NCI-H2196 (cell line): ENCODE measurements around the gene GSG1L.
"Not testable (repeated sequence)": the region's sequence is repeated elsewhere in the genome, so short reads cannot be mapped to it uniquely, and the experiment has no call there.

Experiments
- DNase-seq: peaks from one replicate; lab custom pipeline; 2025; ENCODE audit not compliant: unreplicated experiment; lab: John Stamatoyannopoulos, UW

Gene GSG1L

DNA sequence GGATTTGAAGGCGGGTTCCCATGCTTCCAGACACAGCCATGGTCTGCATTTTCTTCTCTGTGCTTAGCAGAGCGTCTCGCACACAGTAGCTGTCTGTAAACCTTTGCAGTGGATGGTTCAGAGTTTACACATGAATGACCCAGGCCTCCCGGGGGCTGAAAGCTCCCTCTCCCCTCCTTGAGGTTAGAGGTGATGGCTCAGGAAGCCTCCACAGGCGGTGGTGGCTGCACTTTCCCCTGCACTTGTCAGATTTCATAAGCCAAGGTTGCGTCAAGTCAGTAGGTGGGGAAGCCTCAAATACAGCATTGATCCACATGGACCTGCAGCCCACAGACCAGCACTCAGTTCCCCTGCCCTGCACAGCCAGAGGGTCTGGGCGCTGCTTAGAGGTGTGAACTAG is 301.7 kb downstream of the GSG1L start:
- no peak for DNase-seq

DNA sequence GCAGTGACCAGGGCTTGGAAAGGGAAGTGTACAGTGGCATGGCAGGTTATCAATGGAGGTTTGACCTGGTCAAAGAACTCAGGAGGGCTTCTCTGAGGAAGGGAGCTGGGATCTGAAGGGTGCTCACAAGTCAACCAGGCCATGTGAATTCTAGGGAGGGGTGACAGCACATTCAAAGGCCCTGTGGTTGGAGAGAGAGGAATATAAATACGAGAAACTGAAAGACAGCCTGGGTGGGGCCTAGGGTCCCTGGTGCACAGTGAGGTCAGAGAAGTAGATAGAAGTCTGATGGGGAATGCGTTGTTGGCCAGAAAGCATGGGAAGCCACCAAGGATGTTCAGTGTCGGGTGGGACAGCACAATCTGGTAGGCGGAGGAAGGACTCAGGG is 302.7 kb downstream of the GSG1L start:
- DNase-seq, result no peak

DNA sequence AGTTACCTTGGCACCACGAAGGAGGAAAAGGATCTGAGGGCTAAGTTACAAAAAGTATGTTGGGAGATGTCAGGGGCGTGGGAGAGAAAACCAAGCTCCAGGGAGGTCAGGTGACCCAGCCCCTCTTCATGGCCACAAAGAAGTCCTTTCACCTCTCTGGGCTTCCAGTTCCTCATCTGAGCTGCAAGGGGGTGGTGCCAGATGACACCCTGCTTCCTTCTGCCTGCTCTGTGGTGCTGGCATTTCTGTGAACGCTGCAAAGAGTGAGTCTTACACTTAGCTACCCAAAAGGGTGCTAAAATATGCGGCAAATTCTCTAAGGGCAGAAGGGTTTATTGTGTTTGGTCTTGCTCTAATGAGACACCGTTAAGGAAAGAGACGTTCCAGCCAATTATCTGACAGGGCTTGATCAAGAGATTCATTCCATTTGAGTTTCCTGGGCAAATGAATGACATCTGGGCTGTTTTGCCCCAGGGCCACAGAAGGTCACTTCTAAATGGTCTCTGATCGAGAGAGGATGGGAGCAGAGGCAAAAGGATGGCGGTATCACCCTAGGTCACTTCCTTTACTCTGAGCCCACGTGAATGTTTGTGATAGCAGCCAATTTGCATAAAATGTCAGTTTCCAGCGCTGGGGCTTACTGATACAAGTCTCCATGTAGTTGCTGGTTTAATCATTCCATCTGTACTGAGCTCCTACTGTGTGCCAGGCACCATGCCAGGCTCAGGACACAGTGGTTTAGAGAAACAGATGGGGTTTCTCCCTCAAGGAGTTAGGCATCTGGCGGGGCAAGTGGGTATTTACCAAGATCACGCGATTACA is 303.3 kb downstream of the GSG1L start:
- DNase-seq, result no peak

DNA sequence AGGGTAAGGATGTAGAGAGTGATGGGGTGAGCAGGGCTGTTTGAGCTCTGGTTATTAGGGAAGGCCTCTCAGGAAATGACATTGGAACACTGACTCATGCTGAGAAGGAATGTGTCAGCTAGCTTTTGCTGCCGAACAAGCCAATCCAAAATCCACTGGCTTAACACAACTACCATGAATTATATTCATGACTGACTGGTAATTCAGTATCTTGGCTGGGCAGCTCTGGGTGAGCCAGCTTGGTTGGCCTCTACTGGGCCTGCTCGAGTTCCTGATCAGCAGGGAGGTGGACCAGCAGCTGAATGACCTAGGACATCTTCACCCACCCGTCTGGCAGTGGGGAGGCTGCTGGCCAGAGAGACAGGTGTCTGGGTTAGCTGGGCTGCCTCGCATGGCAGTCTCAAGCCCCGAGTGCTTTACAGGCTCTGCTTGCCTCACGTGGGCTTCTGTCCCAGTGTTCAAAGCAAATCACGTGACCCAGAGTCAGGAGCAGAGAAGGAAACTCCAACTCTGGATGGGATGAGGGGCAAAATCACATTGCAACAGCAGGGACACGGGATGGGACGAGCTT is 304.1 kb downstream of the GSG1L start:
- DNase-seq, result no peak

DNA sequence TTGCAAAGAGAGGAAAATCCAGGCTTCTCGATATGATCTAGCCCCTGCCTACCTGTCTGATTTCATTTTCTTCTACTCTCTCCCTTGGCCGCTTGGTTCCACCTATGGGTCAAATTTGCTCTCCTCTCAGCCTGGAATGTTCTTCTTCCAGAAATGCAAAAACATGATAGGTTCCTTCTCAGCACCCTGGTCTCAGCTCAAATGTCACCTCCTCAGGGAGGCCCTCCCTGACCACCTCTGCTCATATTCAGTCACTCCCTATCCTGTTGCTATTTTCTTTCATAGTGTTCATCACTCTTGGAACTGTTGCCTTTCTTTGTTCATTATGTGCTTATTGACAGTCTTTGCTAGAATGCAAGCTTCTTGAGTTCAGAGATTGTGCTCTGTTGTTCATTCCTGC is 305.0 kb downstream of the GSG1L start:
- DNase-seq, result no peak

DNA sequence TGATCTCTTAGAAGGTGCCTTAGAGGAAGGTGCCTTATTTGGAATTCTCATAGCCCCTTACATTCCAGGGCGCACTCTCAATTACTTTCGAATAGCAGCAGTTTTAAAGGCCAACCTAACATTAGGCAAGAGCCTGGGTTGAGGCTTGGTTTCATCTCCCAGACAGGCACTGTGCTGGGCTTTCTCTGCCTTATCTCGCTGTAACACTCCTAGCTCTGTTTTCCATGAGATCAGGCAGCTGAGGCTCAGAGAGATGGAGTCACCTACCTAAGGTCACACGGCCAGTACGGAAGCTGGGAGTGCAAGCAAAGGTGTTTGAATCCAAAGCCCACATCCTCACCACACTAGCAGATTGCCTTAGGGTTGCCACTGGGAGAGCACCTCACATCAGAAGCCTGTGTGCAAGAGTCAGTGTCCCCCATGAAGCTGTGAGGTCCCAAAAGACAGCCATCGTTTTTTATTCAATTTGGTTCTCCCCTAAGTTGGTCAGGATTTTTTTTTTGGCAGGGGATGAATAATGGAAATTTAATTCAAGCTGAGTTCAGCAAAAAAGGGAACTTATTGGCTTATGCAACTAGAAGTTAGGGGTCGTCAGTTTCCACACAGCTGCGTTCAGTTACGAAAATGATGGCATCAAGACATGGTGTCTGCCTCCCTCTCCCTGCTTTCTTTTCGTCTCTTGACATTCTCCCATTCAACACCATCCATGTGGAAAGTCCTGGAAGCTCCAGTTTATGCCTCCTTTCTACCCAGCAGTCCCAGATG is 307.1 kb downstream of the GSG1L start:
- DNase-seq, result no peak

DNA sequence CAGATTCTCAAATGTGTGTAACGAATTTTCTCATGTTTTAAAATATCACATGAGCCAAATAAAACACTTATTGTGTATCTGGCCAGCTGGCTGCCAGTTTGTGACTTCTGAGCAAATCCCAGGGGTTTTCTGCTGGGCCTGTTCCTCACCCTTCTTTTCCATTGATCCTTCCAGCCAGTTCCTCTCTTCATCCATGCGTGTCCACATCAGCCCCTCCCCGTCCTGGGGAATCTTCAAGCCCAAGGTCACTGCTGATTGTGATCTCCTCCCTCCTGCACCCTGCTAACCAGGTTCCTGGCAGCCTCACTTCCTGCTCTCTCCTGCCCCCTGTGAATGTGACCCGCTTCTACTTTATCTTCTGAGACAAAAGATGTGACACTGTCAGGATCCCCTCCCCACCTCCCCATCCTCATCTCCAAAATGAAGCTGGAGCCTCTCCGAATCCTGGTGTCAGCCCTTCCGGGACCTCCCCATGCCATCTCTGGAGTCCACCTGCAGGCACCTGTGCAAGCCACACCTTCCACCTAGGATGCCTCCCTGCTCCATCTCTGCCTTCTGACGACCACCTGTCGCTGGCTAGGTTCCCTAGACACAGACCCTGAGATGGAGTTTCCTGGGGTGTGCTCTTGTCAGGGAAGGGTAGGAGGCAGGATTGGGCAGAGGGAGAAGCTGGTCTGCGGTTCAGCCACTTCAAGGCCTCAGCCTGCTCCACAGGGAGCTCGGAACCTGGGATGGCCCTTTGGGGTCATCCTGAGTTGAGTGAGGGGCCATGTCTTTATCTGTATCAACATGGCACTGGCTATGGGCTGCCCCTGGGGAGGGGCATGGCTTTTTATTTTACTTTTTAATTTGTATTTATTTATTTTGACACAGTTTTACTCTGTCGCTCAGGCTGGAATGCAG is 308.5 kb downstream of the GSG1L start:
- no peak for DNase-seq

DNA sequence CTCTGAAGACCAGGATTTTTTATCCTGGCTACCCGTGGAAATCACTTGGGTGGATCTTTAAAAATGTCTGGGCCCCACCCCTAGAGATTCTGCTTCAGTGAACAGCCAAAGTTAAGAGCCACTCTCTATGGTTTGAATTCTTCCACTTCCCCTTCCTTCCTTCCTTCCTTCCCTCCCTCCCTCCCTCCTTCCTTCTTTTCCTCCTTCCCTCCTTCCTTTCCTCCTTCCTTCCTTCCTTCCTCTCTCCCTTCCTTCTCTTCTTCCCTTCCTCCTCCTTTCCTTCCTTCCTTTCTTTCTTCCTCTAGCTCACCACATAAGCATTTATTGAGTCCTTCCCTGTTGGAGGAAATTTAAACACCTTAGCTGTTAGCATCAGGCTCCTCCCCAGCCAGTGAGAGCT is 310.0 kb downstream of the GSG1L start:
- DNase-seq, result no peak

DNA sequence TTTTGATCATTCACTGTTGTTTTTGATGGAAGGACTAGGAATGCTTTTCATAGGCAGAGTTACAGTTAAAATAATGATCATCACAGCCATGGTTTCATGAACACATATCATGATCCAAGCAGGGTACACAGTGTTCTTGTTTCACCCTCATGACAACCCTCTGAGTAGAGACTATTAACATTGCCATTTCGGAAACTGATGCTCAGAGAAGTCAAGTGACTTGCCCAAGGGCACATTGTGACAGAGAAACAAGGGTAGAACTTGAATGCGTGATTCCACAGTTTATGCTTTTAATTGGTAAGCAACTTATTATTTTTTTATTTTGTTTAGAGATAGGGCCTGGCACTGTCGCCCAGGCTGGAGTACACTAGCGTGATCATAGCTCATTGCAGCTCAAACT is 311.3 kb downstream of the GSG1L start:
- no peak for DNase-seq

DNA sequence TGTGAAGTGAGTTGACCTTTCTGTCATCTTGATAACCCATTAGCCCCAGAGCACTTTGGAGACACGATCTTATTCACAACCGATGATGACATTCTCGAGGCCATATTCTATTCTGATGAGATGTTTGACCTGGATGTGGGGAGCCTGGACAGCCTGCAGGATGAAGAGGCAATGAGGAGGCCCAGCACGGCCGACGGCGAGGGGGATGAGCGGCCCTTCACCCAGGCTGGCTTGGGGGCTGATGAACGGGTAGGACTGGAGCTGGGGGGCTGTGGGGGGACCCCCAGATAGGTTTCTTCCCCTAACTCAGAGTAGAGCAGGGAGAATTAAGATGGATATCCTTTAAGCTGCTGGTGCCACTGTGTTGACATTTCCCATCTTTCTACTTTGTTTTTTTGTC is 311.8 kb downstream of the GSG1L start:
- no peak for DNase-seq

DNA sequence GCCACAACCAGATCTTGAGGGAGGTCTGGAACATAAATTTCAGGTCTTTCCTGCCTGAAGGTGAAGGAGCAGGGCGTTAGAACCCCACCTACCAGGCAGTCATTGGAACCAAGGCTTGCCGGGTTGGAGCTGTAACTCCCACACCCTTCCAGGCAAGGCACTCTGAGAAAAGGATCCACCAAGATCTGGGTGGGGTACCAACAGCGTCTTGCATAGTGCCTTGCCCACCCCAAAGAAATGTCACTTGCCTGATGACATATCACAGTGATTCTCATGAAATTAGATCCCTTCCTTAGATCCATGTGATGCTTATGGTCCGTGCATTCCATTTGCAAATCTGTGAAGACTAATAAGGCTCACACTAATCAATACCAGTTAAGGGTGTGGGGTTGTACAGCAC is 312.3 kb downstream of the GSG1L start:
- no peak for DNase-seq

DNA sequence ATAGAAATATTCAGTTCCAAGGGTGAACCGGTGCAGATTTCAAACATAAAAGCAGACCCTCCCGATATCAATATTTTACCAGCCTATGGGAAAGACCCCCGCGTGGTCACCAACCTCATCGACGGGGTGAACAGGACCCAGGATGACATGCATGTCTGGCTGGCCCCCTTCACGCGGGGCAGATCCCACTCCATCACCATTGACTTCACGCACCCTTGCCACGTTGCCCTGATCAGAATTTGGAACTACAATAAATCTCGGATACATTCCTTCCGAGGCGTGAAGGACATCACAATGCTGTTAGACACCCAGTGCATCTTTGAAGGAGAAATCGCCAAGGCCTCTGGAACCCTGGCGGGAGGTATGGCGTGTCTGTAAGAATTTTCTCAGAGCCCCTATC is 313.6 kb downstream of the GSG1L start:
- no peak for DNase-seq

DNA sequence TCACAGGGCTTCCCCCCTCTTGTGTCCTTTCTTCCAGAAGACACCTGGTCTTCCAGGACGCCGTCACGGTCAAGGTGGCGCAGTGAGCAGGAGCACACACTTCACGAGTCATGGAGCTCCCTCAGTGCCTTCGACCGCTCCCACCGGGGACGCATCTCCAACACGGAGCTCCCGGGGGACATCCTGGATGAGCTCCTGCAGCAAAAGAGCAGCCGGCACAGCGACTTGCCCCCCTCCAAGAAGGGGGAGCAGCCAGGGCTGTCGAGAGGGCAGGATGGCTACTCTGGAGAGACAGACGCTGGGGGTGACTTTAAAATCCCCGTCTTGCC is 314.0 kb downstream of the GSG1L start:
- no peak for DNase-seq

DNA sequence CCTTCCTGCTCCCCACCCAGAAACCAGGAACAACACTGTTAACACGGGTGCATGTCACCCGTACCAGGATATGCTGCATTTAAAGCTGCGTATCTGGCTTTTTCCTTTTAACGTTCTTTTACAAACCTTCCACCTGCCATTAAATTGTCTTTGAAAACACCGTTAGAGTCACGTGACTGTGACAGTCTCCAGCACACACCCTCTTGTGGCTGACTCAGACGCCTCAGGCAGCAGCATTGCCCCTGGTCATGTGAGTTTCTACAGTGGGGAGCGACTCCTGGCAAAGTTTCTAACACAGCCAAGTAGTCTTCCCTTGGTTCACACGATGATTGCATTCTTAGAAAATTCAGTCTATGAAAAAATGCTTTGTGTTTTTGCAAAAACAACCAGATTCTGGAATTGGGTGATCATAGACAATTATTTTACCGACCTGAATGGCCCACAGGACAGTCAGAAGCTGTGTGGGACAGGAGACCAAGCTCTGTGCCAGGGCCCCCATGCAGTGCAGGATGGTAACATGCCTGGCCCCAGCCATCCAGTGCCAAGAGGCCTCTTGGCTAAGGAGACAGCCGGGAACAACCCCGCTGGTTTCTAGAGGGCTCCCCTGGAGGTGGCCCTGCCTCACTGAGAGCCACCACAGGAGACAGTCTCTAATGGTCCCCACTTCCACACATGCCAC is 314.5 kb downstream of the GSG1L start:
- DNase-seq, result no peak

DNA sequence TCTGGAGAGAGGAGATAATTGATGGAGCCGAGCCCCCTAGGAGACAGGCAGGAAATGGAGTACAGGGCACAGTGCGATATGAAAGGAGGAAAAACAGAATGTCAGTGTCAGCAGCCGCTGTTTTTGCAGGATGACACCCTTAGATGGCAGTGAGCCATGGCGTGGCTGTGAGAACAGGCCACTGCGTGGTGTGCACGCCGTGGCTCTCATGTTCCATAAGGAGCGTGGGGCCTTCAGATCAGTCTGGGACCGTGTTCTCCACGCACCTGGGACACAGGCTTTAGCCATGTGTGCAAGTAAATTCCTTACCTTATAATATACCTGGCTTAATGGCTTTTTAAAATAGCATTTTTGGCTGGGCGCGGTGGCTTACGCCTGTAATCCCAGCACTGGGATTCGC is 315.6 kb downstream of the GSG1L start:
- no peak for DNase-seq

DNA sequence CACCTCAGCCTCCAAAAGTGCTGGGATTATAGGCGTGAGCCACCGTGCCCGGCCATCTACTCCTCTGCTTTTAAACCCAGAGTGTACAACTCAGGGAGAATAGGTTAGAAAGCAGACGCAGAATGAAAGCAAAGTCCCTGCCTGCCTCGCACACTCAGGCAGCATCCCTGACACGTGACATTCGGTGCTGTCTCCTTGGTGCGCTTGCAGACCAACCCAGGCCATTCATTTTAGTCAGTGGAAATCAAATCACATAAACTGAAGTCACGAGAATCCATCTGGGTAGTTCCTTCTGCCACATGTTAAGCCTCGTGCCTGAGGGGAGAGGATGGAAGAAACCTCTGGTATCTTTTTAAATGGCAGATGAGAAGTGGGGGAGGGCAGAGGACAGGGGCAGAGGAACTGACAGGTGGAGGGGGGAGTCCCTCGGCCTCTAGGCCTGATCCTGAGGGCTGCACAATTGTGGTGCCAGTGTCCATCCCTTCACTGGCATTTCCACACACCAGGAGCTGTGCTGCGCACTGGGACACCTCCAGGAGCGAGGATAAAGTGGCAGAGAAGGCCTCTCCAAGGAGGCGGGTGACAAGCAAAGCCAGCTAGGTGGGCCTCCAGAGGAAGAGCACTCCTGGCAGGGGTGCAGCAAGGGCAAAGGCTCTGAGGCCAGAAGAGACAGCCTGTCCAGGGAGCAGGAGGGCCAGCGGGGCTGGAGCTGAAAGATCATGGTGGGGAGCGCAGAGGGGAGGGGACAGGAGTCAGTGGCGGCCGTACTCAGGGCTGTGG is 317.2 kb downstream of the GSG1L start:
- DNase-seq, result no peak

DNA sequence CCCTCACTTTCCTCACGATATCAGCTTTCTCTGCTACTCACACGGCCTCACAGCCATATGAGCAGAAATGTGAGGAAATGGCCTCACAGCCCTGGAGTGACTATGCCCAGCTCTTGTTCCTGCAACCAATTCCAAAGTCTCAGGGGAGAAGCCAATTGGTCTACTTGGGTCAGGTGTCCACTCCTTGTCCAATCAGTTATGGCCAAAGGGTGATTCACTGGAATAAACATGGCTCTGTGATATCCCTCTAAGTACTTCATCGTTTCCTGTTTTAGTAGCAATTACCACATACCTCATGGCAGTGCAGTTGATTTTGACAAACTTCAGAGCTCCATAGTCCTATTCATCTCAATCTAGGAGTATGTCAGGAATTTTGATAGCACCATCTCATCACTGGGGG is 318.2 kb downstream of the GSG1L start:
- no peak for DNase-seq

DNA sequence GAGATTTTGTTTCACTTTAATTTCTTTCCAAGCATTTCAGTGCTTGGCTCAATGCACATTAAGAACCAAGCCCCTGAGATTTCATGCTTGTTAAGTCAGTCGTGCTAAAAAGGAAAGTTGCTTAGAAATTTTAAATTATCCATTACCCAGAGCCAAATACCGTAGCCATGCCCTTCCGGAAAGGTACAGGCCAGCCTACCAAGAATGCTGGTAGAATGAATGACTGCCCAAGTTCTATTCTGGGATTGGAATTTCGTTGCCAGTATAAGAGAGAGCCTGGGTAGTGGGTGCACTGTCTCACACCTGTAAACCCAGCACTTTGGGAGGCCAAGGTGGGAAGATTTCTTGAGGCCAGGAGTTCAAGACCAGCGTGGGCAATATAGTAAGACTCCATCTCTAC is 319.6 kb downstream of the GSG1L start:
- DNase-seq, result no peak

DNA sequence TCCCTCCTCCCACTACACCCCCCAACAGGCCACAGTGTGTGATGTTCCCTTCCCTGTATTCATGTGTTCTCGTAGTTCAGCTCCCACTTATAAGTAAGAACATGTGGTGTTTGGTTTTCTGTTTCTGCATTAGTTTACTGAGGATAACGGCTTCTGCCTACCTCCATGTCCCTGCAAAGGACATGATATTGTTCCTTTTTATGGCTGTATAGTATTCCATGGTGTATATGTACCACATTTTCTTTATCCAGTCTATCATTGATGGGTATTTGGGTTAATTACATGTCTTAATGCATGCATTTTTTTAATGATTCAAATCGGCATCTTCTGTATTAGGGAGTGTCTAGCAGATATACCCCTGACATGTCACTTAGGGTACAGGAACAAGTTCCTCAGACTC is 320.5 kb downstream of the GSG1L start:
- DNase-seq, result not testable (repeated sequence)

DNA sequence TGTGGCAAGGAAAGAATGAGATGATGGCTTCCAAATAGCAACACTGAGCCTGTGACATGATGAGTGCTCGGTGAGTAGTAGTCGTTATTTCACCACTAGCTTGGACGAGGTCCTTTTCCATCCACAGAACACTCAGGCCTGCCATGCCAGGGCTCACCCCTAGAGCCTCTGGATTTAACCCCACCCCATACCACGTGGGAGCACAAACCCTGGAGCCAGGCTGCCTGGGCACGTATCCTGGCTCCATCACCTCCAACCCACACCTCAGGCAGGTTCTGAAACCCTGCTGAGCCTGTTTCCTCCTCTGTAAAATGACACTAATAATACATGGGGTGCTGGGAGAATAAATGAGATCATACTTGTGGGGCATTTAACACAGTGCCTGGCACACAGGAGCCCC is 321.2 kb downstream of the GSG1L start:
- no peak for DNase-seq
